Skin epidermis (tissue), 12 donors: ENCODE results near the gene LRRC45.
A peak's percentile ranks its signal among the peaks of the same experiment; 100 is the strongest.

Experiments used
- H3K27ac ChIP-seq, 21 experiments: fragments of 200-600 bp; sonication (generic) in 11 of 21; one replicate each; pipeline ENCODE4 v1.5.0; 2020; ENCODE audit warnings: mild to moderate bottlenecking in 3 of 21, inconsistent platforms in 2 of 21, moderate library complexity in 2 of 21
- H3K4me3 ChIP-seq, 7 experiments: fragments of 200-600 bp; sonication (generic) in 2 of 7; one replicate each; pipeline ENCODE4 v1.5.0; 2020; ENCODE audit warnings: inconsistent platforms in 2 of 7, mild to moderate bottlenecking in 2 of 7, moderate library complexity in 1 of 7

The LRRC45 gene

DNA sequence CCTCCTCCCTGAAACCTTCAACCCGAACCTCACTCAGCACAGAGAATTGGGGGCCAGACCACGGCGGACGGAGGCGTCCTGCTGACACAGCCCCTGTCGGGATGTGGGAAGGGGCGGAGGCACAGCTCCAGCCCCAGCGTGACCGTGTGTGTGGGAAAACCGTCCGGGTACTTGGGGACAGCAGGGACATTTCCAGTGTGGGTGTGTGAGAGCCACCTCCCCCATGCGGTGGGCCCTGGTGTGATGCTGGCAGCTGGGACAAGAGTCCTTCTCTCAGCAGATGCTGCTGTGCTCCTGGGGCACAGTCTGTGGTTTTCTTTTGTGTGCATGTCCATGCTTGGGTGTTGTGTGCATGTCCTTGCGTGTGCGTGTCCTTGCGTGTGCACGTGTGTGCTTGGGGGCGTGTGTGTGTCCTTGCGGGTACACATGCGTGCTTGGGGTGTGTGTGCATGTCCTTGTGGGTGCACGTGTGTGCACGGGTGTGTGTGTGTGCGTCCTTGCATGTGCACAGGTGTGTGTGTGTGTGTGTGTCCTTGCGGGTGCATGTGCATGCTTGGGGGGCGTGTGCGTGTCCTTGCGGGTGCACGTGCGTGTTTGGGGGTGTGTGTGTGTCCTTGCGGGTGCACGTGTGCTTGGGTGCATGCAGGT, 17.3 kb upstream of the LRRC45 start:
- H3K27ac ChIP-seq = no peak overlapping the region
- no peak overlapping the region for H3K4me3 ChIP-seq

DNA sequence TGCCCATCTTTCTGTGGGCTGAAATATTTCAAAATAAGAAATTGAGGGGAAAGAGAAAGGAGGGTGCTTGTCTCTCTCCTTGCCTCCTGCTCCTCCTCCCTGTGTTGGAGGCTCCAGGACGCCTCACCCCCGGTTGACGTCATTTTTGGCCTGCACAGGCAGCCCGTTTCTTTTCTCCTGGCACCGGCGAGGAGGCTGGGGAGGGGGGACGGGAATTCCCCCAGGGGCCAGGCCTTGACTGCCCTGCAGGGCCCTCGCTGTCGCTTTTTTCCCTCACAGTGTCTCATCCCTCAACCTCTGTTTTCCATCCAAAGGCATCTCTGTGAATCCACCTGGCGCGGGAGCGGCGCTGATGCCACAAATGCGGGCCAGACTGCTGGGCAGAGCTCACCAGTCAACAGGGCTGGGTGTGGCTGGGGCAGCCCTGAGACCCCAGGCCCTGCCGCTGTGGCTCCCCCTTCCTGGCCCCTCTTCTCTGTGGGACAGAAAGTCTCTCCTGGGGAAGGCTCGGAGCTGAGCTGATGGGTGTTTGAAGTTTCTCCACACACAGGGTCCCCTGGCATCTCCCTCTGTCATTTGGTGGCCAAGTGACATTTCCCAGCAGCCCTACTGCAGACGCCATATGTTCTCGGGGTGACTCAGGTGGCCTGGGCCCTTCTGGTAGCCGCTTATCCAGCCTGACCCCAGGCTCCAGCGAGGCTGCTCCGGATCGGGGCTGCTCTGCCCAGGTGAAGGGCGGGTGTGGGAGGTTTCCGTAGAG, 16.5 kb upstream of the LRRC45 start:
- no peak overlapping the region for H3K27ac ChIP-seq
- H3K4me3 ChIP-seq = no peak overlapping the region

DNA sequence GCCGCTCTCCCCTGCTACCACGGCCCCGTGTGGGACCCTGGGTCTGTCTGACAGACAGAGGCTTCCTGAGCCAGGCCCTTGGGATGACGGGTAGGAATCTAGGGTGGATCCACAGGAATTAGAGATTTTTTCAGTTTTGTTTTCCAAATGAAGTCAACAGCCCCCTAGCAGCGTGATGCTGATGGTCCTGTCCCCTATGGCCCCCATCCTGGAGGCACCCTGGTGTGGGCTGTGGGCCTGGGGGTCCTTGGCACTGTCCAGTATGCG, 15.9 kb upstream of the LRRC45 start:
- H3K27ac ChIP-seq = no peak overlapping the region
- no peak overlapping the region for H3K4me3 ChIP-seq

DNA sequence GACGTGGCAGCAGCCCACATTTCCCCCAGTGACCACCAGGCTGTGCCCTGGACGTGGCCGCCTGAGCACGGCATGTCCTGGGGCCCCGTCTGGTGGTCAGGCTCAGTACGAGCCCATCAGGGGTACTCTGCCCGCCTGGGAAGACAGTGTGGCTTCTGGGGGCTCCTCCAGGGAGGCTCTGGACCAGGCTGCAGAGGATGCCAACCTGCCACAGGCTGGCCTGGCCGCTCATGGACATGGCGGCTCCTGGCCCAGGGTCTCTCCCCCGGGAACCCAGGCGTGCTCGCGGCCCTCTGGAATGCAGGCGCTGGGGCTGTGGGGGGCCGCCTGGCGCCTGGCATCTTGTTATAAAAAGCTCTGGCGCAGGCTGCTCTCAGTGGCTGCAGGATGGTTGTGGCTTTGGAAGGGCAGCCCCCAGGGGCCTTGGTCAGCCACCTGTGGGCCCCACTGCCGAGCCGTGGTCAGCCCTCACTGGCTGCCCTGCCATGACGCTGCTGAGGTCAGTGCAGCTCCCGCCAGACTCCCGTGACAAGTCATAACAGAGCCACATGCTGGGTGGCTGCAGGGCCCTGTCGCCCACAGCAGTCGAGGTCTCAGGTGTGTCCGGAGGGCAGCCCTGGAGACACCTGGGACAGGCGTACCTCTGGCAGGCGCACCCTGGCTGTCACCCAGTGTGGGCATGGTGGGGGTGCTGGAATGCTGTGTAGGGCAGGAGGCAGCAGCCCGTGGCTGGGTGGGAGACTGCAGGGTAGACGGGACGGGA, 15.4 kb upstream of the LRRC45 start:
- no peak overlapping the region for H3K4me3 ChIP-seq
- H3K27ac ChIP-seq = no peak overlapping the region

DNA sequence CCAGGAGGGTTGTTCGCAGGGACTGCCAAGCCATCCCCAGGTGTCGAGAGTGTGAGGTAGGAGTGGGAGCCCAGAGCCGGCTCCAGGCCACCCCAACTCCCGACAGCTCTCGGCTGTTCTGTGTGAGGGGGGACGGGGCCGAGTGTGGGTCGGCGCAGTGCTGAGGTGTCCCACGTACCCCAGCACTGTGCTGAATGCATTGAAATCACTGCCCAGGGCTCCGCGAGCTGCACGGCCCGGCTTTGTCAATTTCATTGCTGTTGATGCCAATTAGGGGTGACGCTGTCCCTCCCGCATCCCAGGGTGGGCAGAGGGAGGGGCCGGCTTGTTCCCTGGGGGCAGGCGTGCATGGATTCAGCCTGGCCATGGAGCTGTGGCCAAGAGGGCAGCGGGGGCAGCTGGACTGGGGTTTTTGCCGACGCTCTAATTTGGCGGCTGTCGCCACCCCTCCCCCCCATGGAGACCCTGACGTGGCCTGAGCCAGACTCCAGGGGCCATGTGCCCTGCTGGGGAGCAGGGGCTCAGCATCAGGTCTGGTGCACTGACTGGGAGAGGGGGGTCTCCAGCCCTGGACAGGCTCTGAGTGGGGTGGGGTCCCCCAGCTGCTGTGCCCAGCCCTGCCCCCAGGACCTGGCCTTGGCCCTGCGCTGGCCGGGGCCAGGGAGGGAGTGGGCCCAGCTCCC, 14.7 kb upstream of the LRRC45 start:
- Histone ChIP-seq H3K27ac (no peak overlapping the region), H3K4me3 (no peak overlapping the region)

DNA sequence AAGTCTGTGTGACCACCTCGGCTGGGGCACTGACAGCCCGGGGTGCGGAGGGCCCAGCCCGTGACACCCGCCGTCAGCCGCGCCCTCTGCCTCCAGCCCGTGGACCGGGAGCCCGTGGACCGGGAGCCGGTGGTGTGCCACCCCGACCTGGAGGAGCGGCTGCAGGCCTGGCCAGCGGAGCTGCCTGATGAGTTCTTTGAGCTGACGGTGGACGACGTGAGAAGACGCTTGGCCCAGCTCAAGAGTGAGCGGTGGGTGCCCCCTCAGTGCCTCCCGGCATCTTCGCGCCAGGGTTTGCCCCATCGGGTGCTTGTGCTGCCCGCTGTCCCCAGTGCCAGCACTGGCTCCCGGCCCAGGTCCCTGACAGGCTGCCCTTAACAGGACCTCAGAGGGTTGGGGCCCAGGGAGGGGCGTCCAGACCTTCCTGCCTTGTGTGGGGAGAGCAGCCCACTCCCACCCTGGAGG, 14.1 kb upstream of the LRRC45 start:
- Histone ChIP-seq H3K27ac (no peak overlapping the region), H3K4me3 (no peak overlapping the region)

DNA sequence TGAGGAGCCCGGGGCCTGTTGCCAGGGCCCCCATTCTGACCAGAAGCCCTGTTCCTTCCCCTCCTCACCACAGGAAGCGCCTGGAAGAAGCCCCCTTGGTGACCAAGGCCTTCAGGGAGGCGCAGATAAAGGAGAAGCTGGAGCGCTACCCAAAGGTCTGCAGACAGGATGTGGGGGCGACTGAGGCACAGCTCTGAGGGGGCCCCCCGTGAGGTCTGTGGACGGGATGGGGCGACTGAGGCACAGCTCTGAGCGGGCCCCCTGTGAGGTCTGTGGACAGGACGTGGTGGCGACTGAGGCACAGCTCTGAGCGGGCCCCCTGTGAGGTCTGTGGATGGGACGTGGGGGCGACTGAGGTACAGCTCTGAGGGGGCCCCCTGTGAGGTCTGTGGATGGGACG, 13.7 kb upstream of the LRRC45 start:
- Histone ChIP-seq H3K27ac (no peak overlapping the region), H3K4me3 (no peak overlapping the region)

DNA sequence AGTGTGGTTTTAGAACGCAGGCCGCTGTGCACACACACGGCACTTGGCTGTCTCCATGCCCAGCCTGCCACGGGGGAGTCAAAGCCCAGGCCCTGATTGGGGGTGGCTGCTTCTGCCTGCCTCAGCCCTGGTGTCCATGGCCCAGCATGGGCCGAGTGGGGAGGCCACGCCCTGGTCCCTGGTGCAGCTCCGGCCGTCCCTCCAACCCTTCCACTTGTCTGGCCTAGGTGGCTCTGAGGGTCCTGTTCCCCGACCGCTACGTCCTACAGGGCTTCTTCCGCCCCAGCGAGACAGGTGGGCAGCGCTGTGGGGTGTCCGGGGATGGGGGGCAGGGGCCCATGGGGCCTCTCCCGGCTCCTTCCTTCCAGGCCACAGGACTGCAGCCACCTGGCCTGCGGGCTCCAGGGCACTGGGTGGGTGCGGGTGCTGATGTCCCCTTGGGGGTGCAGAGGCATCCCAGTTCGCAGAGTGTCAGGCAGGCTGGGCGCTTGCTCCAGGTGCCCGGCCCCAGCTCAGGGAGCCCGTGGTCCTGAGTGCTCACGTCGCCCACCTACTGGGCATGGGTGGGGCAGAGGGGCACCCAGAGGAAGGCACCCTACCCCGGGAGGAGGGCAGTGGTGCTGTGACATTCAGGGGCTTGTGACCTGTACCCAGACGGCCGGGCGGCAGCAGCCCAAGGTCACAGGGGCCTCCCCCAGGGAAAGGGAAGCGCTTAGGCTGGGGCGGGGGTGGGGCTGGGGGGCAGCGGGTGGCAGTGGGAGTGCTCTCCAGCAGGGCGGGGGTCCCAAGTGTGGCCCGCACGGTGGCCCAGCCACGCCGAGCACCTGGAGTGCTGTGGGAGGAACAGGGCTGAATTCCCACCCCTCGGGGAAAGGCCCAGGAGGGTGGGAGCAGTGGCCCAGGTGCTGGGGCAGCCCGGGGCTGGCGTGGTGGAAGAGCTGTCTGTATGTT, 12.3 kb upstream of the LRRC45 start:
- Histone ChIP-seq H3K27ac (no peak overlapping the region), H3K4me3 (no peak overlapping the region)

DNA sequence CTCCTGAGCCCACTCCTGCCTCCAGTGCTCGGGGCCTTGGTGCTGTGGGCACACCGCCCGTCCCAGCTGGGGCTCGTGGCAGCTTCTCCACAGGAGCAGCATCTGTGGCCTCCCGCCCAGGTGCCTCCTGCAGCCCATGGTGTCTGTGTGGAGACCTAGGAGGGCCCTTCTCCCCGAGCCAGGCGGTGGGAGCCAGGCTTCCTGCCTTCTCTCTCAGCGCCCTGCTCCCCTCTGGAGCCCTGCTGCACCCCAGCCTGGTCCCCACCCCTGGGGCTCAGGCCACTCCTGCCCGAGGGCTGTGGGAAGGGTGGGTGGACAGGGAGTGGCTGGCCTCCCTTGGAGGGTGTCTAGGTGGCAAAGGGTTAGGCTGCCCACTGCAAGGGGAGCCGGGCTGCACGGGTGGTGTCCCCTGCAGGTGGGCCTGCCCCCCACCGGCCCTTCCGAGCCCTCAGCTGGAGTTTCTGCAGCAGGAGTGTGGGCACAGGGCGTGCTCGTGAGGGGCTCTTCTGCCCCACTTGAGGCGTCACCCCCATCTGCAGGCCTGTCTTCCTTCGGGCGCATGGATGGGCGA, 11.4 kb upstream of the LRRC45 start:
- peak overlapping the region in 2 of 21 experiments; percentile 54 to 65 for H3K27ac ChIP-seq
- H3K4me3 ChIP-seq = no peak overlapping the region

DNA sequence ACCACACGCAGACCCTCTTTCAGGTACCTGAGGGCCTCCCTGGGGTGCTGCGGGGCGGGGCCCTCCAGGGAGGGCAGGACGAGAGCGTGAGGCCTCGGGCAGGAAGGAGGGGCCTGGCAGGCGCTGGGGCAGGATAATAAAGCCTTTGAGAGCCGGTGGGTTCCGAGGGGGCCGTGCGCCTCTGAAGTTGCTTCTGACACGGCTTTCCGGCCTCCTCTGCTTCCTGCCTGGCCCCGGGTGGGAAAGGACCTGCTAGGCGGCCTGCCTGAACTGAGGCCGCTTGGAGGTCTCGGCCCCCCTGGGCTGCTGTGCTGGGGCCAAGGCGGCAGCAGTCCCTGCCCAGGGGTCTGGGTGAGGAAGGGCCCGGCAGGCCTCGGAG, 10.9 kb upstream of the LRRC45 start:
- H3K27ac ChIP-seq = peak overlapping the region in 9 of 21 experiments; percentile 14 to 77 (median 45)

DNA sequence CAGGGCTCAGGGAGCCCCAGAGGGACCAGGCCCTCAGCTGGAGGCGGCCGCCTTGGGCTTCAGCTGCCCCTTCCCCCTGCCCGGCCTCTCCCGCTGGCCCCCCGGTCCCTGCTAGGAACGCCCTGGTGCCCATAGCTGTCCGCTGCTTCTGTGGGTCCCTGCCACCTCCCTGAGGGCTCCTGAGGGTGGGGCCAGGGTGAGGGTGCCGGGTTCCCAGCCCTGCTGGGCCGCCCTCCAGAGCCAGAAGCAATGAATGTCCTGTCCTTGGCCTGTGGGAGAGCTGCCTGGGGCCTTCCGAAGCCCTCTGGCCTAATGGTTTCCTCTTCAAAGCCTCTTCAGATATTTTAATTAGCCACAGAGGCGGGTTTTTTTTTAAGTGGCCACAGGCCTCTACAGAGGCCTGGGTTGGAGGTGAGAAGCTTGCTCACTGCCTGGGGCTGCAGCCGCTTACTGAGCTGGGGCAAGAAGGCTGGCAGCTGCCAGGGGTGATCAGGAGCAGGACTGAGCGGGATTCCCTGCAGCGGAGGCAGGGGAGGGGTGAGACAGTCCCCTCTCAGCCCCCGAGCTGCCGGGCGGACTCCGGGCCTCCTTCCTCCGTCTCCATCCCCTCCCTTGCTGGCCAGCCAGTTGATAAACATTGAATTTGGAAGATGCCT, 10.3 kb upstream of the LRRC45 start:
- Histone ChIP-seq H3K27ac (peak overlapping the region in 10 of 21 experiments; percentile 14 to 77 (median 44)), H3K4me3 (no peak overlapping the region)

More for the DNA sequence above, 10.9 kb upstream of the LRRC45 start:
- H3K4me3 ChIP-seq = no peak overlapping the region

DNA sequence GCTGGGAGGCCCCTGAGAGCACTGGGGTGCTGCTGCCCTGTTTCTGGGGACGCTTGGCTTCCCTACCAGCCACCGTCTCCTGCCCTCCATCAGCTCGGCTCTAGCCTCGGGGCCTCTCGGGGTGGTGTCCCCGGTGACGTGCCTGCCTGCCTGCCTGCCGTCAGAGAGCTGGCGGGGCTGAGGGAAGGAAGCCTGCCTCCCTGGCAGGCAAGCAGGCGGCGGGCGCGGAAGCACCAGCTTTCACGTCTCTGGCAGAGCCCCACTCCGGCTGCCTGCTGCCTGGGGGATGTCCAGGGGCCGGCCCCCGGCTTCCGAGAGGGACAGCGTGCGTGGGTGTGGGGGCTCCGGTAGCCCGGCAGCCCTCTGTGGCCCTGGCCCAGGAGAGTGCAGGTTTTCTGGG, 9.8 kb upstream of the LRRC45 start:
- peak overlapping the region in 9 of 21 experiments; percentile 11 to 77 (median 39) for H3K27ac ChIP-seq
- no peak overlapping the region for H3K4me3 ChIP-seq

DNA sequence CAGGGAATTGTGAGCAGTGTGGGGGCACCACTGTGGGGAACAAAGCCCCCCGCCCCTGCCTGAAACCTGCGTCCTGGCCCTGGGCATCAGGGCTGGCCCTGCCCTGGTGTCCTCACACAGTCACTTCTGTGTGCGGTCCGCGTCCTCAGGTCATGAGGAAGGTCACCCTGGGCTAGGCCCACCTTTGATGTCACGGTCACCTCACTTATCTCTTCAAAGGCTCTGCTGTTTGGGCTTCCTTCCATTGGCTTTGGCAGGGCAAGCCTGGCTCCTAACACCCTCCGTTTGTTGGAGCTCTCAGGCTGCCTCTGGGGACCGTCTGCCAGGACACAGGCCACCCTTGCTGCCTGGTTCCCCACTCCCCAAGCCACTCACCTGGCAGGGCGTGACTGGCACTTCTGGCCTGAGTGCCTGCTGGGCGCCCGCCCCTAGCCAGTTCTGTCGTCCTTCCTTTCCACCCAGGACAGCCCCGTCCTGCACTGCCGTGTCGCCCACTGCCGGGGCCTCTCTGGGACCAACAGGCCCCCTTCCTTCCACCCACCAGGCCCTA, 9.3 kb upstream of the LRRC45 start:
- Histone ChIP-seq H3K27ac (peak overlapping the region in 6 of 21 experiments; percentile 11 to 69 (median 30)), H3K4me3 (no peak overlapping the region)

DNA sequence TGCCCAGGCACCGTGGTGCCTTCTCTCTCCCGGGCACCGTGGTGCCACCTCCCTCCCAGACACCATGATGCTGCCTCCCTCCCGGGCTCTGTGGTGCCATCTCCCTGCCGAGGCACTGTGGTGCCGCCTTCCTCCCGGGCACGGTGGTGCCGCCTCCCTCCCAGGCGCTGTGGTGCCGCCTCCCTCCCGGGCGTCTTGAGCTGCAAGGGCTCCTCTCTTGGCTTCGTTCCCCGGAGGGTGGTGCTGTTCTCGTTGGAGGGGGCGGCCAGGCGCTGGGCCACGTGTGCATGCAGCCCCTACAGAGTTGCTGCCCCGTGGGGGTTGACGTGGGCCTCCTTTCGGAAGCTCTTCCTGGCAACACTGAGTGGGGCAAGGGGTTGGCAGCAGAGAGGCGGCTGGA, 8.7 kb upstream of the LRRC45 start:
- Histone ChIP-seq H3K4me3 (no peak overlapping the region), H3K27ac (peak overlapping the region in 2 of 21 experiments; percentile 48 to 65)

DNA sequence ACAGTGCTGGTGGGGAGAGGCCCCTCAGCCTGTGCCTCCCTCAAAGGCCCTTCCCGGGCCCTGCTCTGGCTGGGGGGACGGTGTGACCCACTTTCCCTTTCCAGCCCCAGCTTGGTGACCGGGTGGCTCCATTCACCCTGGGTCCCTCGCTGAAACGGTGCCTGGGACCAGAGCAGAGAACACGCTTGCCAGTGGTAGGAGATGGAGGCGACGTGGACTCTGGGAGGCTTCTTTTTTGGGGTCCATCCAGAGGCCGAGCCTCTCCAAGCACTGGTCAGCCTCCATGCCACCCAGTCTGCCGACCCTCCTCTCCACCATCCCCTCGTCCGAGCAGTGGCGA, 8.2 kb upstream of the LRRC45 start:
- Histone ChIP-seq H3K27ac (peak overlapping the region in 2 of 21 experiments; percentile 48 to 65), H3K4me3 (no peak overlapping the region)

DNA sequence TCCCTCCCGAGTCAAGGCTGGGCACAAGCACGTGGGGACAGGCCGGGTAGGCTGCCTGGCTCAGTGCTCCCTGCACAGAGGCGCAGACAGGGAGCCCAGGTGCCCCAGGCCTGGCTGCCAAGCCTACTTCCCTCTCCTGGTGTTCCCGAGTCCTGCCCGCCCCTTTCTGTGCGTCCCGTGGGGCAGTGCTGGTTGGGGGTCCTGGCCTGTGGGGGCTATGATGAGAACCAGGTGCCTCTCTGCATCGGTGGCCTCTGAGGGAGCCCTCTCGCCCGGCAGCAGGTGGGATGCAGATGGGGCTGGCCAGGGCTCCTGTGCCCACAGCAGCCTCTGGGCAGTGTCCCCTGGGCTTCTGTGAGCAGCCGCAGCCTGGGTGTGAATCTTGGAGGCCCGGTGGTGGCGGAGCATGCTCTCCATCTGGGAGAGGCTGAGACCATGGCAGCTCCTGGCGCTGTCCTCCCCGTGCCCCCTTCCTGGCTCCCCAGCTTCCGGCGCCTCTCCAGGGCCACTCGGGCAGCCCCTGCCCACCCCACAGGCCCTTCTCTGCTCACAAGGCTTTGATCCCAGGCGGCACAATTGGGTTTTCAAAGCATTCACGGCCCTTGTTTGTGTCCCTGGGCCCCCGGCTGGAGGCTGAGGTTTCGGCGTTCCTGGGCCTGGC, 7.7 kb upstream of the LRRC45 start:
- H3K27ac ChIP-seq = no peak overlapping the region

DNA sequence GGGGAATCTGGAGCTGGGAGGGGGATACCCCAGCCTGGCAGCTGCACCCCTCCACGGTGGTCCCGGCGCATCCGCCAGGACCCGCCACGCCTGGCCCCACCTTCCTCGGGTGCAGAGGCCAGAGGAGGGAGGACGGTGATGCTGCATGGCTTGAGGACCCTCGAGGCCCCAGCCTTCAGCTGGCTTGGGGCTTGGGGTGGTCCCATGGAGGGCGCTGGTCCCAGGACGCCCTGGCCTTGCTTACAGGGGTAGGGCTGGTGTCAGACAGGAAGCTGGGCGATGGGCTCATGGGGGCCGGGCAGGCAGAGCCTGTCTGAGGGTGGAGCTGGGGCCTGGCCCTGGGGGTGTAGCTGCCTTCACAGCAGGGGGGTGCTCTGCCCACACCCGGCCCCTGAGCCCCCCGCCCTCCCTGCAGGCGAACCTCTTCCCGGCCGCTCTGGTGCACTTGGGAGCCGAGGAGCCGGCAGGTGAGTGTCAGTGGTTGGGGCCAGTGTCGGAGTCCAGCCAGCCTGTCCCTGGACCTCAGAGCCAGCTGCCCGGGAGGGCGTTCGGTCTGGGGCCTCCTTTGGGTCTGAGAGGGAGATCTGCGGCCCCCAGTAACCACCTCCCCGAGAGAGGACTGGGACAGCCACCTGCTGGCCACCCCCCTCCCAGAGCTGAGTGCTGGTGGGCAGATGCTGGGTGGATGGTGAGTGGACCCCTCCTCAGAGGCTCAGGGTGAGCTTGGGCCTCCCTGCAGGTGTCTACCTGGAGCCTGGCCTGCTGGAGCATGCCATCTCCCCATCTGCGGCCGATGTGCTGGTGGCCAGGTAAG, 6.8 kb upstream of the LRRC45 start:
- H3K4me3 ChIP-seq = no peak overlapping the region
- no peak overlapping the region for H3K27ac ChIP-seq

More for the DNA sequence above, 7.7 kb upstream of the LRRC45 start:
- no peak overlapping the region for H3K4me3 ChIP-seq
